ELF-1 (cell line): Measurements from ENCODE around the gene PCBD2.
A peak's percentile ranks its signal among the peaks of the same experiment; 100 is the strongest.
"Not testable (repeated sequence)": the region's sequence is repeated elsewhere in the genome, so short reads cannot be mapped to it uniquely, and the experiment has no call there.

Experiments used
- DNase-seq: peaks from one replicate; pipeline ENCODE4 v3.0.0-alpha.2; 2016; ENCODE audit warnings: low read depth, low spot score

The PCBD2 gene

GRCh38 chr5:134963098-134963497 is 58.2 kb downstream of the PCBD2 start:
- DNase-seq = no peak

GRCh38 chr5:134964359-134965270 is 59.7 kb downstream of the PCBD2 start:
- no peak for DNase-seq

- DNase-seq = no peak
These were observed 60.4 kb downstream of the PCBD2 start for GRCh38 chr5:134965271-134965825.

GRCh38 chr5:134967607-134968006 is 62.7 kb downstream of the PCBD2 start, which contains the start of gene CATSPER3:
CATSPER3 (plus strand) TSS chr5:134967907; CDS start chr5:134967992, 85 bp downstream.
- no peak for DNase-seq

- DNase-seq = no peak
These were observed 63.1 kb downstream of the PCBD2 start for GRCh38 chr5:134968055-134968454.

GRCh38 chr5:134969166-134969565 is 64.2 kb downstream of the PCBD2 start:
- no peak for DNase-seq

- DNase-seq = no peak
These were observed 70.3 kb downstream of the PCBD2 start for GRCh38 chr5:134975078-134975715.

GRCh38 chr5:134975843-134976242 is 70.9 kb downstream of the PCBD2 start:
- no peak for DNase-seq

GRCh38 chr5:134976841-134977240 is 71.9 kb downstream of the PCBD2 start:
- peak; percentile 22 for DNase-seq

GRCh38 chr5:134979416-134979815 is 74.5 kb downstream of the PCBD2 start:
- no peak for DNase-seq

GRCh38 chr5:134982230-134982629 is 77.3 kb downstream of the PCBD2 start:
- DNase-seq = no peak

- DNase-seq = no peak
These were observed 84.4 kb downstream of the PCBD2 start for GRCh38 chr5:134989266-134989830.

GRCh38 chr5:134990183-134990582 is 85.3 kb downstream of the PCBD2 start:
- DNase-seq = peak; percentile 18

GRCh38 chr5:134992148-134992547 is 87.2 kb downstream of the PCBD2 start:
- DNase-seq = no peak

GRCh38 chr5:134993161-134993560 is 88.2 kb downstream of the PCBD2 start:
- no peak for DNase-seq

GRCh38 chr5:134994560-134995156 is 89.7 kb downstream of the PCBD2 start:
- no peak for DNase-seq

- DNase-seq = no peak
These were observed 91.0 kb downstream of the PCBD2 start for GRCh38 chr5:134995850-134996402.

- DNase-seq = peak; percentile 18
These were observed 92.1 kb downstream of the PCBD2 start for GRCh38 chr5:134997015-134997414.

- DNase-seq = not testable (repeated sequence)
These were observed 93.1 kb downstream of the PCBD2 start for GRCh38 chr5:134998068-134998467.

- no peak for DNase-seq
These were observed 99.4 kb downstream of the PCBD2 start for GRCh38 chr5:135004376-135004775.

GRCh38 chr5:135005076-135005475 is 100.1 kb downstream of the PCBD2 start:
- no peak for DNase-seq
